GM12878 (cell line): ENCODE data around the gene SLC25A42. TPM values are rescaled to one million over a fixed set of nuclear protein-coding genes. Genes with fewer than 3 reads are reported as not detected.

Experiments used
- ATAC-seq: fragments of 200-7000 bp; cut with Tn5 transposase; 3 replicates; pipeline ENCODE4 v1.9.1; 2020; ENCODE audit warnings: mild to moderate bottlenecking, moderate library complexity
- BruUV-seq: library from RNA; stranded (reverse); fragments of 400-500 nt; replicated peaks from 2 replicates; lab custom pipeline; 2021; lab: Mats Ljungman, UMichigan
- CTCF ChIA-PET: fragments of 300-600 bp; sonication (Branson Sonifier 250); formaldehyde crosslinking; extraction: SDS; loops from one replicate; lab custom pipeline; 2021; ENCODE audit warnings: inconsistent platforms; lab: Yijun Ruan, JAX
- POLR2A ChIA-PET: fragments of 350-600 bp; formaldehyde crosslinking; extraction: SDS; loops from one replicate; lab custom pipeline; 2021; ENCODE audit warnings: inconsistent platforms; lab: Charles Lee
- RAD21 ChIA-PET: fragments of 300-600 bp; sonication (Branson Sonifier 250); formaldehyde crosslinking; loops from one replicate; lab custom pipeline; 2023; ENCODE audit warnings: antibody characterized with exemption; ENCODE audit not compliant: unreplicated experiment; lab: Charles Lee
- SMC1A ChIA-PET: fragments of 300-600 bp; sonication (Branson Sonifier 250); formaldehyde crosslinking; loops from one replicate; lab custom pipeline; 2023; ENCODE audit not compliant: unreplicated experiment, uncharacterized antibody; lab: Charles Lee
- DNase-seq: peaks from one replicate; pipeline ENCODE4 v3.0.0-alpha.2; 2011; ENCODE audit warnings: low read depth, low spot score
- FAIRE-seq: peaks from 3 replicates; lab custom pipeline; 2011; peaks lifted over from hg19 to GRCh38; lab: Jason Lieb, UNC
- H2AFZ ChIP-seq: 2 replicates; pipeline ENCODE4 v1.6.0; 2011; ENCODE audit warnings: low read depth, low read length, control low read depth; ENCODE audit not compliant: control insufficient read depth
- H3K27ac ChIP-seq: 2 replicates; pipeline ENCODE4 v1.5.1; 2011; ENCODE audit warnings: control low read depth; ENCODE audit not compliant: control insufficient read depth, insufficient read depth
- H3K27me3 ChIP-seq, 2 experiments: replicated peaks in 1 of 2; 2 replicates each; pipeline versions ENCODE4 v1.6.0 to v1.6.1; 2011; ENCODE audit warnings: low read length in 1 of 2; ENCODE audit not compliant: control insufficient read depth in 2 of 2, insufficient read depth in 2 of 2
- H3K36me3 ChIP-seq, 2 experiments: 2 replicates each; pipeline ENCODE4 v1.5.1; 2011; ENCODE audit warnings: low read length in 1 of 2; ENCODE audit not compliant: control insufficient read depth in 2 of 2, insufficient read depth in 2 of 2
- H3K4me1 ChIP-seq: 2 replicates; pipeline ENCODE4 v1.6.1; 2011; ENCODE audit warnings: mild to moderate bottlenecking, low read length, moderate library complexity, mixed read lengths; ENCODE audit not compliant: control insufficient read depth, insufficient read depth
- H3K4me2 ChIP-seq: 2 replicates; pipeline ENCODE4 v1.6.0; 2011; ENCODE audit warnings: control low read depth; ENCODE audit not compliant: control insufficient read depth, insufficient read depth
- H3K4me3 ChIP-seq: fragments of 200-600 bp; sonication (generic); 2 replicates; pipeline ENCODE4 v1.5.1; 2016
- H3K79me2 ChIP-seq: 2 replicates; pipeline ENCODE4 v1.6.0; 2011; ENCODE audit warnings: low read length; ENCODE audit not compliant: control insufficient read depth, insufficient read depth
- H3K9ac ChIP-seq: 2 replicates; pipeline ENCODE4 v1.8.0; 2011; ENCODE audit warnings: low read length, control low read depth, mixed read lengths; ENCODE audit not compliant: control insufficient read depth, insufficient read depth
- H3K9me3 ChIP-seq: replicated peaks from 3 replicates; pipeline ENCODE4 v1.5.1; 2011; ENCODE audit warnings: mild to moderate bottlenecking, low read length; ENCODE audit not compliant: control insufficient read depth, insufficient read depth
- H4K20me1 ChIP-seq: 2 replicates; pipeline ENCODE4 v1.6.0; 2011; ENCODE audit not compliant: control insufficient read depth, insufficient read depth
- ASH2L ChIP-seq: fragments of 300-600, 200-600 bp; sonication (generic); IDR thresholded peaks from 2 replicates; pipeline ENCODE4 v1.6.1; 2017; ENCODE audit warnings: low read depth, mild to moderate bottlenecking, borderline replicate concordance
- BRCA1 ChIP-seq: IDR thresholded peaks from 2 replicates; pipeline ENCODE4 v1.6.1; 2011; ENCODE audit warnings: low read depth, low read length, improper control_type of control experiment
- CEBPB ChIP-seq, 2 experiments: fragments of 150-350 bp in 1 of 2; IDR thresholded peaks; 2 replicates each; pipeline ENCODE4 v1.6.1; 2012 to 2014; ENCODE audit warnings: low read depth in 2 of 2, low read length in 2 of 2, borderline replicate concordance in 1 of 2, inconsistent platforms in 1 of 2
- DPF2 ChIP-seq: fragments of 450-650 bp; IDR thresholded peaks from 2 replicates; pipeline ENCODE4 v1.6.1; 2017; ENCODE audit warnings: mild to moderate bottlenecking
- FOS ChIP-seq: IDR thresholded peaks from 3 replicates; pipeline ENCODE4 v1.6.1; 2011; ENCODE audit warnings: borderline replicate concordance; ENCODE audit not compliant: insufficient read length; ENCODE audit errors: extremely low read depth
- FOXK2 ChIP-seq: fragments of 450-650 bp; IDR thresholded peaks from 2 replicates; pipeline ENCODE4 v1.6.1; 2017; ENCODE audit warnings: mild to moderate bottlenecking, moderate library complexity
- STAT3 ChIP-seq: IDR thresholded peaks from 2 replicates; pipeline ENCODE4 v1.6.1; 2011; ENCODE audit warnings: low read depth, low read length, improper control_type of control experiment
- ZNF217 ChIP-seq: fragments of 450-650 bp; IDR thresholded peaks from 2 replicates; pipeline ENCODE4 v1.6.1; 2017; ENCODE audit warnings: antibody characterized with exemption, mild to moderate bottlenecking
- ZNF24 ChIP-seq: fragments of 450-650 bp; IDR thresholded peaks from 2 replicates; pipeline ENCODE4 v1.6.1; 2017; ENCODE audit warnings: antibody characterized with exemption, mild to moderate bottlenecking
- WGBS: methylation state at CpG from one replicate; pipeline ENCODE4 v1.1.6; 2016; ENCODE audit warnings: low lambda C conversion rate; ENCODE audit not compliant: insufficient replicate concordance, insufficient coverage; ENCODE audit errors: missing lambda C conversion rate; 5-methylcytosine and 5-hydroxymethylcytosine counted together
- in situ Hi-C: fragments of 300-500 bp; cut with MboI; formaldehyde crosslinking; loops from 9 replicates; pipeline ENCODE4 v1.14.3; 2018; ENCODE audit warnings: mixed read lengths
- intact Hi-C: fragments of 100-400 bp; cut with micrococcal nuclease; formaldehyde crosslinking; loops from one replicate; pipeline ENCODE4 v1.14.2; 2022; ENCODE audit not compliant: unreplicated experiment
- polyA plus RNA-seq, 11 experiments: library from polyadenylated mRNA; depleted of rRNA in 4 of 11; unstranded in 6 of 11; stranded (reverse) in 5 of 11; fragments of >200 nt; fragmentation: Nextera tagmentation in 4 of 11; fragmentation: Illumina TruSeq in 1 of 11; extraction: Ambion mirVana in 4 of 11; extraction: Trizol in 1 of 11; gene quantifications; 1 replicate in 1 of 11; 2 replicates in 10 of 11; pipeline versions ENCODE4 v1.2.1 to v1.2.3, GENCODE V29; 2011 to 2016; ENCODE audit warnings: inconsistent platforms in 2 of 11, missing spikeins in 2 of 11, low read depth in 1 of 11
- total RNA-seq, 4 experiments: library from RNA; depleted of rRNA in 3 of 4; stranded (reverse); fragments of >200 nt in 3 of 4; fragmentation: Illumina TruSeq in 1 of 4; extraction: Trizol in 1 of 4; gene quantifications; 2 replicates each; pipeline versions ENCODE4 v1.2.1 to v1.2.3, GENCODE V29; 2013 to 2021
- TF ChIP-seq, protein P1 (sequence below): IDR thresholded peaks from 2 replicates; pipeline ENCODE4 v1.6.1; 2011; ENCODE audit warnings: low read depth, low read length, improper control_type of control experiment, borderline replicate concordance
- TF ChIP-seq, protein P2 (sequence below): IDR thresholded peaks from 2 replicates; pipeline ENCODE4 v1.6.1; 2011; ENCODE audit warnings: borderline replicate concordance, low read depth, mild to moderate bottlenecking, moderate library complexity, low read length; ENCODE audit not compliant: insufficient read depth, poor library complexity, severe bottlenecking
- TF ChIP-seq, protein P3 (sequence below): fragments of 450-650 bp; IDR thresholded peaks from 2 replicates; pipeline ENCODE4 v1.6.1; 2016; ENCODE audit warnings: mild to moderate bottlenecking, moderate library complexity, borderline replicate concordance

Gene SLC25A42
- total and polyA plus RNA-seq, 10 of the 15 experiments (the other 5 are each of a cell fraction or from before 2014, with no cell fraction given) = 0.24 to 19.2 (median 9.6) TPM

DNA sequence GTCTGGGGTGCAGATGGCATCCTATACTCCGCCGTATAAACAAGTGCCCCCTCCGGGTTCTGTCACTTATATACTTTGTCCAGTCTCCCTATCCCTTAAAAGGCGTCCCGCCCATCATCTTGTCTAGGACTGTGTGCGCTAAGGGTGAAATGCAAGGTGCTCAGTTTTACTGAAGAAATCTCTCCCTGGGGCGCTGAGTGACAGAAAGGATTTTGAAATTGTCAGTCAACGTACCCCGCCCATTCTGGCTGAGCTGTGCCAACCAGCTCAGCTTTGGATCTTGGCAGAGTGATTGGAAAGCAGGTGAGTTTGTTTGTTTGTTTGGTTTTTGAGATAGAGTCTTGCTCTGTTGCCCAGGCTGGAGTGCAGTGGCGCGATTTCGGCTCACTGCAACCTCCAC lies 78.6 kb downstream of the SLC25A42 start (continued):
- TF ChIP-seq, protein P1, sequence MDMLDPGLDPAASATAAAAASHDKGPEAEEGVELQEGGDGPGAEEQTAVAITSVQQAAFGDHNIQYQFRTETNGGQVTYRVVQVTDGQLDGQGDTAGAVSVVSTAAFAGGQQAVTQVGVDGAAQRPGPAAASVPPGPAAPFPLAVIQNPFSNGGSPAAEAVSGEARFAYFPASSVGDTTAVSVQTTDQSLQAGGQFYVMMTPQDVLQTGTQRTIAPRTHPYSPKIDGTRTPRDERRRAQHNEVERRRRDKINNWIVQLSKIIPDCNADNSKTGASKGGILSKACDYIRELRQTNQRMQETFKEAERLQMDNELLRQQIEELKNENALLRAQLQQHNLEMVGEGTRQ = no peak
- no peak for TF ChIP-seq FOXK2

DNA sequence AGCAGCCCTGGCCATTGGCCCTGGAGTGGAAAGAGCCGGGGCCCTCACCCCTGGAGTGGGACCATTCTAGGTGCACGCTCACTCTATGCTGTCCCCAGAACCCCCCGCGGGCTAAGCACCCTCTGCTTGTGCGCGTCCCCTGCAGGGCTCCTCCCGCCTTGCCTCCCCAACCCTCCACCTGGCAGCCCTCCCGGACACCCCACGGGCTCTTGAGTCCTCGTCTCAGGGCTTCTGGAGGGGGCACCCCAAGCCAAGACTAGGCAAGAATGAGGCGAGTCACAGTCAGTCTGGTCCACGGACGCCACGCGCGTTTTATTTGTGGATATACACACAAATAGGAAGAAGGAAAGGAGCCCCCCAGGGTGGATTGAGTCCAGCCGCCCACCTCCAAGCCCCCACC lies 81.5 kb downstream of the SLC25A42 start:
- H3K36me3 ChIP-seq = peaks cover 6 to 8% of the 10 kb centered on the region in 2 experiments; a peak in 3 of 4 replicates
- BruUV-seq = no TSS peak

More for the DNA sequence above, 81.5 kb downstream of the SLC25A42 start:
- WGBS = 72% methylated on average over 9 of the region's 17 CpGs
- no peak overlapping the region for H3K4me3 ChIP-seq
- FAIRE-seq (no peak), DNase-seq (no peak), ATAC-seq (no peak)
- in situ Hi-C loops = loop anchor here (10.0 kb wide), 1 partner anchor 350 kb away; no protein-coding TSS in a partner anchor
- no peak overlapping the region for H2AFZ ChIP-seq
- H3K9me3 ChIP-seq = no peaks in the 10 kb centered on the region
- TF ChIP-seq DPF2 (no peak), FOS (no peak), STAT3 (no peak), CEBPB (IDR thresholded peaks at IDR 0.05; ENCODE audit: borderline replicate concordance in 1 of 2, low read depth in 2 of 2, low read length in 2 of 2) (no peak), ASH2L (no peak), BRCA1 (no peak), ZNF217 (no peak), ZNF24 (no peak)
- TF ChIP-seq, protein P2, sequence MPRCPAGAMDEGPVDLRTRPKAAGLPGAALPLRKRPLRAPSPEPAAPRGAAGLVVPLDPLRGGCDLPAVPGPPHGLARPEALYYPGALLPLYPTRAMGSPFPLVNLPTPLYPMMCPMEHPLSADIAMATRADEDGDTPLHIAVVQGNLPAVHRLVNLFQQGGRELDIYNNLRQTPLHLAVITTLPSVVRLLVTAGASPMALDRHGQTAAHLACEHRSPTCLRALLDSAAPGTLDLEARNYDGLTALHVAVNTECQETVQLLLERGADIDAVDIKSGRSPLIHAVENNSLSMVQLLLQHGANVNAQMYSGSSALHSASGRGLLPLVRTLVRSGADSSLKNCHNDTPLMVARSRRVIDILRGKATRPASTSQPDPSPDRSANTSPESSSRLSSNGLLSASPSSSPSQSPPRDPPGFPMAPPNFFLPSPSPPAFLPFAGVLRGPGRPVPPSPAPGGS = no peak
- TF ChIP-seq, protein P3, sequence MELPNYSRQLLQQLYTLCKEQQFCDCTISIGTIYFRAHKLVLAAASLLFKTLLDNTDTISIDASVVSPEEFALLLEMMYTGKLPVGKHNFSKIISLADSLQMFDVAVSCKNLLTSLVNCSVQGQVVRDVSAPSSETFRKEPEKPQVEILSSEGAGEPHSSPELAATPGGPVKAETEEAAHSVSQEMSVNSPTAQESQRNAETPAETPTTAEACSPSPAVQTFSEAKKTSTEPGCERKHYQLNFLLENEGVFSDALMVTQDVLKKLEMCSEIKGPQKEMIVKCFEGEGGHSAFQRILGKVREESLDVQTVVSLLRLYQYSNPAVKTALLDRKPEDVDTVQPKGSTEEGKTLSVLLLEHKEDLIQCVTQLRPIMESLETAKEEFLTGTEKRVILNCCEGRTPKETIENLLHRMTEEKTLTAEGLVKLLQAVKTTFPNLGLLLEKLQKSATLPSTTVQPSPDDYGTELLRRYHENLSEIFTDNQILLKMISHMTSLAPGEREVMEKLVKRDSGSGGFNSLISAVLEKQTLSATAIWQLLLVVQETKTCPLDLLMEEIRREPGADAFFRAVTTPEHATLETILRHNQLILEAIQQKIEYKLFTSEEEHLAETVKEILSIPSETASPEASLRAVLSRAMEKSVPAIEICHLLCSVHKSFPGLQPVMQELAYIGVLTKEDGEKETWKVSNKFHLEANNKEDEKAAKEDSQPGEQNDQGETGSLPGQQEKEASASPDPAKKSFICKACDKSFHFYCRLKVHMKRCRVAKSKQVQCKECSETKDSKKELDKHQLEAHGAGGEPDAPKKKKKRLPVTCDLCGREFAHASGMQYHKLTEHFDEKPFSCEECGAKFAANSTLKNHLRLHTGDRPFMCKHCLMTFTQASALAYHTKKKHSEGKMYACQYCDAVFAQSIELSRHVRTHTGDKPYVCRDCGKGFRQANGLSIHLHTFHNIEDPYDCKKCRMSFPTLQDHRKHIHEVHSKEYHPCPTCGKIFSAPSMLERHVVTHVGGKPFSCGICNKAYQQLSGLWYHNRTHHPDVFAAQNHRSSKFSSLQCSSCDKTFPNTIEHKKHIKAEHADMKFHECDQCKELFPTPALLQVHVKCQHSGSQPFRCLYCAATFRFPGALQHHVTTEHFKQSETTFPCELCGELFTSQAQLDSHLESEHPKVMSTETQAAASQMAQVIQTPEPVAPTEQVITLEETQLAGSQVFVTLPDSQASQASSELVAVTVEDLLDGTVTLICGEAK = no peak
- no peak overlapping the region for H3K27ac ChIP-seq
- no peaks in the 10 kb centered on the region for H4K20me1 ChIP-seq
- ChIA-PET POLR2A (interaction anchor here (0.8 kb wide), 1 partner anchor 23 kb away, joined by 3 read pairs; no protein-coding TSS in a partner anchor), CTCF (interaction anchor here (0.5 to 6.8 kb wide), 14 partner anchors 13 to 345 kb away, joined by 3 to 207 read pairs (median 5); partner anchors contain the start of gene MEF2B), RAD21 (interaction anchor here (0.6 to 17.5 kb wide), 8 partner anchors 10 to 345 kb away, joined by 3 to 394 read pairs (median 6); partner anchors contain the start of gene MEF2B), SMC1A (interaction anchor here (0.6 to 5.4 kb wide), 5 partner anchors 10 to 49 kb away, joined by 3 to 114 read pairs (median 6); partner anchors contain the start of gene MEF2B)
- intact Hi-C loops = no loop called here
- H3K27me3 ChIP-seq = no peaks in the 10 kb centered on the region
- H3K9ac ChIP-seq = no peak overlapping the region
- H3K4me1 ChIP-seq = 0 out of 2 replicates have a peak, but pooled peaks cover 3% of the 10 kb centered on the region
- no peaks in the 10 kb centered on the region for H3K79me2 ChIP-seq
- H3K4me2 ChIP-seq = no peak overlapping the region
